NK-92 (cell line): ENCODE measurements around the gene NLRC3.
"Not testable (repeated sequence)": the region's sequence is repeated elsewhere in the genome, so short reads cannot be mapped to it uniquely, and the experiment has no call there.

Experiments used
- DNase-seq: peaks from one replicate; lab custom pipeline; 2025; ENCODE audit not compliant: unreplicated experiment; lab: John Stamatoyannopoulos, UW

NLRC3 gene

GRCh38 chr16:3519581-3519980 lies 57.6 kb downstream of the NLRC3 start:
- no peak for DNase-seq

- DNase-seq: no peak
Measured at GRCh38 chr16:3518986-3519348, 58.2 kb downstream of the NLRC3 start.

GRCh38 chr16:3518292-3518985 lies 58.8 kb downstream of the NLRC3 start:
- no peak for DNase-seq

GRCh38 chr16:3515897-3516296 lies 61.3 kb downstream of the NLRC3 start:
- DNase-seq: no peak

GRCh38 chr16:3514621-3515020 lies 62.6 kb downstream of the NLRC3 start:
- no peak for DNase-seq

- no peak for DNase-seq
Measured at GRCh38 chr16:3513892-3514583, 63.2 kb downstream of the NLRC3 start.

- DNase-seq: no peak
Measured at GRCh38 chr16:3511286-3512180, 65.7 kb downstream of the NLRC3 start.

GRCh38 chr16:3510416-3510815 lies 66.8 kb downstream of the NLRC3 start:
- no peak for DNase-seq

GRCh38 chr16:3509470-3509928 lies 67.7 kb downstream of the NLRC3 start:
- DNase-seq: no peak

- no peak for DNase-seq
Measured at GRCh38 chr16:3508736-3509135, 68.5 kb downstream of the NLRC3 start.

- no peak for DNase-seq
Measured at GRCh38 chr16:3503523-3503922, 73.7 kb downstream of the NLRC3 start.

- no peak for DNase-seq
Measured at GRCh38 chr16:3501783-3502400, 75.3 kb downstream of the NLRC3 start.

- not testable (repeated sequence) for DNase-seq
Measured at GRCh38 chr16:3501412-3501761, 75.8 kb downstream of the NLRC3 start.

- DNase-seq: no peak
Measured at GRCh38 chr16:3498988-3499387, 78.2 kb downstream of the NLRC3 start.

GRCh38 chr16:3497771-3498170 lies 79.4 kb downstream of the NLRC3 start:
- DNase-seq: no peak

- no peak for DNase-seq
Measured at GRCh38 chr16:3496386-3496785, 80.8 kb downstream of the NLRC3 start.

GRCh38 chr16:3495176-3495575 lies 82.0 kb downstream of the NLRC3 start, which contains the start of gene C16orf90:
TSS of gene C16orf90 (minus strand) at chr16:3495489. CDS start at chr16:3495421, 68 bp downstream.
- no peak for DNase-seq

- DNase-seq: no peak
Measured at GRCh38 chr16:3494386-3494973, 82.7 kb downstream of the NLRC3 start.

GRCh38 chr16:3492356-3492755 lies 84.8 kb downstream of the NLRC3 start:
- no peak for DNase-seq

- no peak for DNase-seq
Measured at GRCh38 chr16:3490911-3491629, 86.1 kb downstream of the NLRC3 start.
